DND-41 (cell line): ENCODE data around the gene MAPK10.

Experiments
- CTCF ChIP-seq: IDR thresholded peaks from 2 replicates; pipeline ENCODE4 v1.5.1; 2012; ENCODE audit warnings: borderline replicate concordance, low read length, moderate library complexity, mild to moderate bottlenecking; ENCODE audit not compliant: poor library complexity, severe bottlenecking; ENCODE audit errors: extremely low read depth
- EZH2 ChIP-seq: IDR thresholded peaks from 3 replicates; pipeline ENCODE4 v1.6.1; 2012; ENCODE audit warnings: borderline replicate concordance, low read depth, mild to moderate bottlenecking, moderate library complexity, low read length, inconsistent platforms; ENCODE audit not compliant: severe bottlenecking

DNA sequence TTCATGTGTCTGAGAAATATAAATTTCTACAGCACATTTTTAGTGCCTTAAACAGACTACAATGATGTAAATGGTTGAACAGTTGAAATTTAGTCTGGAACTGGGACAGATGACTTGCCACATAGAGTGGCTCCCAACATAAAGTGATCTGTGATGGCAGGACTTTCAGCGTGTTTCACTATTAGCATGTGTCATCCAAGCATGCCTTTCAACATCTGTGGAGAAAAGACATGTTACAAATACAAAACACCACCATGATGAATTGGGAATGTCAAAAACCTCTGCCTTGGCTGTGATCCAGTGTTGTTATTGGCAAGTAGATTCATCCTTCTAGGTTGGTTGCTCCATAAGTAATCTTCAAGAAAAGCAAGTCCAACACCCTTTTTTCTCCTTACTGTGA is 348.7 kb downstream of the MAPK10 start:
- no peak for TF ChIP-seq CTCF
- no peak for TF ChIP-seq EZH2
